ENCODE data around the gene TRDN.
"Not testable (repeated sequence)": the region's sequence is repeated elsewhere in the genome, so short reads cannot be mapped to it uniquely, and the experiment has no call there.

TRDN gene

DNA sequence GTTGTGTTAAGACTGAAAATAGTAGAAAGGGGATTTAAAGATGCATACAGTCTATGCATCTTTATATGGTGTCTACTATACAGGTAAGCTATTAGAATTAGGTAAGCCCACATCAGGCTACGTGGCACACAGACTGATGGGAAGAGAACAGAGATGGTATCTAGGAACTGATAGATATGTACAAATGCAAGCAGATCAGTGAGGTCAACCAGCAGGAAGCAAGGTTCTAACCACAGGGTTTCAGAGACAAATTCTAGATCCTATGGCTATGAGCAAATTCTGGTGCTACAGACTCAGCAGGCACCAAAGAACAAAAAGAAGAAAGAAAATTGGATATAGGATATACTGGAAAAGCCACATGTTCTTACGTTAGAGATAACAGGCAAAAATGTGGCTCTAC is 110.6 kb downstream of the TRDN start:
- DNase-seq (no peak), ATAC-seq (replicated peaks) (no peak)
- no peaks in the 10 kb centered on the region for H3K4me1 Mint-ChIP-seq
- no peaks in the 10 kb centered on the region for H3K36me3 Mint-ChIP-seq
- no peak overlapping the region for H3K4me3 Mint-ChIP-seq
- H3K27me3 Mint-ChIP-seq = no peaks in the 10 kb centered on the region
- no peak overlapping the region for H3K27ac Mint-ChIP-seq
- peaks cover 0 to 5% of the 10 kb centered on the region in 2 donors for H3K9me3 Mint-ChIP-seq

- no peak overlapping the region for H3K27ac Mint-ChIP-seq
- no peaks in the 10 kb centered on the region for H3K27me3 Mint-ChIP-seq
Observed at GRCh38 chr6:123524781-123525180, 112.0 kb downstream of the TRDN start.

GRCh38 chr6:123520217-123520616 is 116.5 kb downstream of the TRDN start:
- Mint-ChIP-seq H3K4me3 (no peak overlapping the region), H3K9me3 (peaks cover 3% of the 10 kb centered on the region in 2 donors), H3K27me3 (no peaks in the 10 kb centered on the region), H3K4me1 (no peaks in the 10 kb centered on the region), H3K36me3 (no peaks in the 10 kb centered on the region), H3K27ac (no peak overlapping the region)
- DNase-seq (no peak), ATAC-seq (replicated peaks) (no peak)

More at GRCh38 chr6:123524781-123525180, 112.0 kb downstream of the TRDN start:
- ATAC-seq (replicated peaks) (no peak), DNase-seq (no peak)
- H3K36me3 Mint-ChIP-seq = no peaks in the 10 kb centered on the region
- peaks cover 0 to 5% of the 10 kb centered on the region in 2 donors for H3K9me3 Mint-ChIP-seq
- no peak overlapping the region for H3K4me3 Mint-ChIP-seq
- H3K4me1 Mint-ChIP-seq = no peaks in the 10 kb centered on the region

DNA sequence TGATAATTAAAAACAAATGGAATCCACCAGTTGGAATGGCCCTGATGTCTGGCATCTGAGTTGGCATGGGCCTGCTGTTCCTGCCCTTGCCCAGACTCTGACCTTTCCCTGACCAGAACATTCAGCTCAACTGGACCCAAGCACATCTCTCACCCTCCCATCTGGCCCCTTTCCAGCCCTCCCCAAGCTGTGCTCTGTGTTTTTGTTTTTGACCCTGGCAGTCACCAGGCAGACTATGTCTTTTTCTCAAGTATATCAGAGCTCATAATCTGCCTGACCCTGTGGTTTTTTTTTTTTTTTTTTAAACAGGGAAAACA is 117.6 kb downstream of the TRDN start:
- H3K4me1 Mint-ChIP-seq = no peaks in the 10 kb centered on the region

DNA sequence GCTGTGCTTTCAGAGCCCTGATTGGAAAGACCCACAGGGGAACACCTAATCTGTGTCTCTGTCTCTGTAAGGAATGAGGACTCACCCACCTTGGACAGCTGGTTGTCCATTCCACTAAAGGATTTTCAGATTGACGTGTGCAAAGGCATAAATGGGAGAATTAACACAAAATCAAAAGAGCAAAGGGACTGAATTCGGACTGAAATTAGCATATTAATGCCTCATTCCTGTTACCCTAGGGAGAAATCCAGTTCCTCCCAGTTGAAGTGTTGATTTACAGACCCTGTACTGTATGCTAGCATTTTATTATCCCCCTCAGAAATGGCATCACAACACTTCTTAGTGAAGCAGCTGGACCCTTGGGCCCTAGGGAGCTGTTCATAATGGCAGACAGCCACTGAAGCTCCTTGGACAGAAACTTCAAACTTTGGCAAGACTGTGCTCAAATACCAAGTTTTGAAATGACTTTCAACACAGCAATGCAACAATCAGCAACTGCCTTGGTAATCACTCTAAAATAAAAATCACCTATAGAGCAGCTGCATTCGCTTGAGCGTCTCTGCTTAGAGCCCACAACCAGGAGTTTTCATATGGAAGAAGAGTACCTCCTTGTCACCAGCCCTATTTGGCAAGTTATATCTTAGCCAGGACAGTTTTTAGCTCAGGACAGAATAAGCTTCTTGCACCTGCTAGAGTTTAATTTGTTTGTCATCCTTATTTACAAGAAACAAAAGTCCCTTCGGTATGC is 118.1 kb downstream of the TRDN start:
- DNase-seq = no peak
- H3K9me3 Mint-ChIP-seq = peaks cover 3% of the 10 kb centered on the region in 2 donors
- ATAC-seq (replicated peaks) = no peak
- no peaks in the 10 kb centered on the region for H3K4me1 Mint-ChIP-seq
- no peak overlapping the region for H3K4me3 Mint-ChIP-seq
- H3K27me3 Mint-ChIP-seq = no peaks in the 10 kb centered on the region
- no peak overlapping the region for H3K27ac Mint-ChIP-seq
- H3K36me3 Mint-ChIP-seq = no peaks in the 10 kb centered on the region

More for the DNA sequence above, 117.6 kb downstream of the TRDN start:
- Mint-ChIP-seq H3K27me3 (no peaks in the 10 kb centered on the region), H3K36me3 (no peaks in the 10 kb centered on the region), H3K27ac (no peak overlapping the region), H3K4me3 (no peak overlapping the region), H3K9me3 (peaks cover 3% of the 10 kb centered on the region in 2 donors)
- DNase-seq = no peak
- ATAC-seq (replicated peaks) = no peak

DNA sequence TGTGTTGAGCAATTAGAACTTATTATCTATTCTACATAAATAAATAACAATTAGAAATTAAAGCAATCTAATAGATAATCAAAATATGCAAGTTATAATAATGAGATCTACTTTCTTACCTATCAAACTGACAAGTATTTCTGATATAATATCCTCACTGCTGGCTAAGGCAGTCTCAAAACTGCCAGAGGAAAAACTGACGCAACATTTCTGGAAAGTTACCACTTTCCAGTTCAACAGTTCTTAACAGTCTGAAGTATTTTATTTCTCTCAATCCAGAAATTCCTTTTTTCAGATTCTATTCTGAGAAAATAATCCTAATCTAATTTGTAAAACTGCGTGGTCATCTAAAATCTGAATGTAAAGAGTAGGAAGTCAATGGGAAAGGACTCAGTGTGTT is 121.0 kb downstream of the TRDN start:
- H3K27ac Mint-ChIP-seq = no peak overlapping the region
- no peak for ATAC-seq (replicated peaks)
- H3K27me3 Mint-ChIP-seq = no peaks in the 10 kb centered on the region

DNA sequence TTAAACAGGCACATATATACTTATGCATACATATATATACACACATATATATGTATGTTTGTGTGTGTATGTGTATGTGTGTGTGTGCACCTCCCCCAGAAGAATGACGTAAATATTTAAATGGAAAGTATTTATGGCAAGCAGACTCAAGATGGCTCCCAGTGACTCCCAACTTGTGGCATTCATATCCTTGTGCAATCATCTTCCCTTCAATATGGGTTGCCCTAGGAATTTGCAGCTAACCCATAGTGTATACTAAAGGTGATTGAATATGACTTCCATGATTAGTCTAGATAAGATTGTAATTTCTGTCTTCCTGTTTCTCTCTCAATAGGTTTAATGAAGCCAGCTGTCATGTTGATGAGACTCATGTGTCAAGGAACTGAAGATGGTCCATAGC is 127.6 kb downstream of the TRDN start:
- Mint-ChIP-seq H3K27ac (no peak overlapping the region), H3K36me3 (no peaks in the 10 kb centered on the region), H3K4me1 (no peaks in the 10 kb centered on the region), H3K9me3 (no peaks in the 10 kb centered on the region), H3K27me3 (no peaks in the 10 kb centered on the region), H3K4me3 (no peak overlapping the region)
- no peak for ATAC-seq (replicated peaks)
- DNase-seq = no peak

More for the DNA sequence above, 121.0 kb downstream of the TRDN start:
- Mint-ChIP-seq H3K9me3 (peaks cover 0 to 3% of the 10 kb centered on the region in 2 donors), H3K36me3 (no peaks in the 10 kb centered on the region), H3K4me1 (no peaks in the 10 kb centered on the region), H3K4me3 (no peak overlapping the region)
- DNase-seq = no peak

DNA sequence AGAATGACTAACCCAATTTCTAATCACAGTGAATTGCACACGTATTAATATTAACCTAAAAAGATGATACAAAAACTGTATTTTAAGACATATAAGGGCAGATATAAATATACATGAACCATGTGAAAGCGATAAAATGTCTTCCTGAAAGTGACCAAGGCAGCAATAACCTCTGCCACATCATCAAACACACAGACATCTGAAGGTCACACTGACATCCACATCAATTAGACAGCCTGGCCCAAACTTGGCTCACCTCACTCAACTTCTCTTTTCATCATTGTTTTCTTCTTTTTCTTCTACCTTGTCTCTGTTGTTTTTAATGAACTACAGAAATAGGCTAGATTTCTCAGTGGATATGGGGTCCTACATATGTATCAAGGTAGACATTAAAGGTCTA is 128.5 kb downstream of the TRDN start:
- H3K27me3 Mint-ChIP-seq = no peaks in the 10 kb centered on the region
- DNase-seq = no peak
- no peak overlapping the region for H3K4me3 Mint-ChIP-seq
- H3K36me3 Mint-ChIP-seq = no peaks in the 10 kb centered on the region
- H3K9me3 Mint-ChIP-seq = no peaks in the 10 kb centered on the region
- no peak overlapping the region for H3K27ac Mint-ChIP-seq
- H3K4me1 Mint-ChIP-seq = no peaks in the 10 kb centered on the region
- no peak for ATAC-seq (replicated peaks)

- Mint-ChIP-seq H3K27me3 (no peaks in the 10 kb centered on the region), H3K4me1 (no peaks in the 10 kb centered on the region)
Observed at GRCh38 chr6:123507582-123507981, 129.2 kb downstream of the TRDN start.

DNA sequence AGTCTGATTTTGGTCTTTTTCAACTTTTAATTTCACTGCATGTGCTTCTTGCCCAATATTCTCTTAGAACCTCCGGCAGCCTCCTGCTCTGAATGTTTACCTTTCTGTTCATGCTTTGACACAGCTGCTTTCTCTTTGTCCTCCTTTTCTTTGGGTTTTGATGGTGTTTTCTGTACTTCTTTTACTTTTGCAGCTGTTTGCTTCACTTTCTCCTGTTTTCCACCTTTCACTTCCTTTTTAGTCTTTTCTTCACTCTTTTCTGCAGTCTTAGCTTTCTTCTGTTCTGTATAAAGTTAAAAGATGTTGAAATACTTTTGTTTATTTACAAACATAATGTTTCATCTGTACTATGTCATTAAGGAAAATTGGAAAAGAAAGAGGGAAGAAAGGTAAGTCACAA is 133.1 kb downstream of the TRDN start:
- no peaks in the 10 kb centered on the region for H3K4me1 Mint-ChIP-seq
- ATAC-seq (replicated peaks) (no peak), DNase-seq (no peak)
- no peak overlapping the region for H3K27ac Mint-ChIP-seq
- H3K27me3 Mint-ChIP-seq = no peaks in the 10 kb centered on the region
- no peak overlapping the region for H3K4me3 Mint-ChIP-seq
- H3K36me3 Mint-ChIP-seq = no peaks in the 10 kb centered on the region
- H3K9me3 Mint-ChIP-seq = no peaks in the 10 kb centered on the region

More at GRCh38 chr6:123507582-123507981, 129.2 kb downstream of the TRDN start:
- H3K9me3 Mint-ChIP-seq = no peaks in the 10 kb centered on the region
- DNase-seq (no peak), ATAC-seq (replicated peaks) (no peak)
- no peak overlapping the region for H3K4me3 Mint-ChIP-seq
- H3K27ac Mint-ChIP-seq = no peak overlapping the region
- no peaks in the 10 kb centered on the region for H3K36me3 Mint-ChIP-seq

- H3K27ac Mint-ChIP-seq = no peak overlapping the region
- no peaks in the 10 kb centered on the region for H3K27me3 Mint-ChIP-seq
- no peaks in the 10 kb centered on the region for H3K4me1 Mint-ChIP-seq
- ATAC-seq (replicated peaks) (no peak), DNase-seq (no peak)
- no peaks in the 10 kb centered on the region for H3K36me3 Mint-ChIP-seq
- no peak overlapping the region for H3K4me3 Mint-ChIP-seq
- H3K9me3 Mint-ChIP-seq = no peaks in the 10 kb centered on the region
Observed at GRCh38 chr6:123497025-123497424, 139.7 kb downstream of the TRDN start.

DNA sequence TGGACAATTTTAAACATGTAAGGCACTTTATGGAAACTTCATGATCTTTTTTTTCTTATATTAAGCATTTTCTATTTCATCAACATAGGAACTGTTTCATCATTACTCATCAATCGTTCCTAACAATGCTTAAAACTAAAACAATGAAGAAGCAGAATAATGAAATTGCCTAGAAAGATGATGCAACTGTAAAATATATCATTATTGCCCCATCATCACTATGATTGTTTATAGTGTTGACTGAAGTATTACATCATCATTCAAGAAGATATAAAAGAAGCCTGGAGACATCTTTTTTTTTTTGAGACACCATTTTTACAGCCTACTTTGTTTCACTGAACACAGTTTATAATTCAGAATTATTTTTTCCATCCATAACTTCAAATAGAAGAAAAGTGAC is 147.2 kb downstream of the TRDN start:
- DNase-seq (no peak), ATAC-seq (replicated peaks) (no peak)
- no peak overlapping the region for H3K4me3 Mint-ChIP-seq
- H3K27ac Mint-ChIP-seq = no peak overlapping the region
- H3K36me3 Mint-ChIP-seq = no peaks in the 10 kb centered on the region
- H3K4me1 Mint-ChIP-seq = no peaks in the 10 kb centered on the region
- H3K9me3 Mint-ChIP-seq = peaks cover 0 to 5% of the 10 kb centered on the region in 2 donors
- no peaks in the 10 kb centered on the region for H3K27me3 Mint-ChIP-seq

DNA sequence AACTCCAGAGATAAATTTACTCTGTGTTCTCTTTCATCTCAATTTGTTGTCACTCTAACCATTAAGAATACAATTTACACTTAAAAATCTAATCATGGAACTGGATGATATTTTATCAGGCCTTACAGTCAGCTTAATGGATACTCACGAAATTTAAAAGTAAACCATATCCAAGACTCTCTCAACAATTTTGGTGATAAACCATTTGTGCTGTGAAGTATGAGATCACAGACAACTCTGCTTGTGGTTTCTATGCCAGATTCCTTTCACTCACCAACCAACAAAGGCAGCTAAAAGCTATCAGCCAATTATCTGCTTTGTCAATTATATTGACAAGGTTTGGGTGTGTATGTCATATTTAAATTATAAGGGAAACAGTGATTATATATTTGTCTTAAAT is 155.8 kb downstream of the TRDN start:
- no peak for DNase-seq
- Mint-ChIP-seq H3K27me3 (no peaks in the 10 kb centered on the region), H3K27ac (no peak overlapping the region), H3K9me3 (no peaks in the 10 kb centered on the region), H3K4me3 (no peak overlapping the region), H3K4me1 (no peaks in the 10 kb centered on the region), H3K36me3 (no peaks in the 10 kb centered on the region)
- no peak for ATAC-seq (replicated peaks)

DNA sequence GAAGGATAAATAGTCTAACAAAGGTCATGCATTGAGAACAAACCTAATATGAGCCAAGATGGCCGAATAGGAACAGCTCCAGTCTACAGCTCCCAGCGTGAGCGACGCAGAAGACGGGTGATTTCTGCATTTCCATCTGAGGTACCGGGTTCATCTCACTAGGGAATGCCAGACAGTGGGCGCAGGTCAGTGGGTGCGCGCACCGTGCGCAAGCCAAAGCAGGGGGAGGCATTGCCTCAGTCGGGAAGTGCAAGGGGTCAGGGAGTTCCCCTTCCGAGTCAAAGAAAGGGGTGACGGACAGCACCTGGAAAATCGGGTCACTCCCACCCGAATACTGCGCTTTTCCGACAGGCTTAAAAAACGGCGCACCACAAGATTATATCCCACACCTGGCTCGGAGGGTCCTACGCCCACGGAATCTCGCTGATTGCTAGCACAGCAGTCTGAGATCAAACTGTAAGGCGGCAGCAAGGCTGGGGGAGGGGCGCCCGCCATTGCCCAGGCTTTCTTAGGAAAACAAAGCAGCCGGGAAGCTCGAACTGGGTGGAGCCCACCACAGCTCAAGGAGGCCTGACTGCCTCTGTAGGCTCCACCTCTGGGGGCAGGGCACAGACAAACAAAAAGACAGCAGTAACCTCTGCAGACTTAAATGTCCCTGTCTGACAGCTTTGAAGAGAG is 164.6 kb downstream of the TRDN start:
- H3K27me3 Mint-ChIP-seq; H3K4me3 Mint-ChIP-seq; H3K4me1 Mint-ChIP-seq; DNase-seq; H3K27ac Mint-ChIP-seq; H3K36me3 Mint-ChIP-seq; ATAC-seq (replicated peaks): not testable (repeated sequence)
- peaks cover 7 to 11% of the 10 kb centered on the region in 2 donors for H3K9me3 Mint-ChIP-seq

GRCh38 chr6:123467392-123467791 is 169.4 kb downstream of the TRDN start:
- DNase-seq = no peak
- H3K4me1 Mint-ChIP-seq = no peaks in the 10 kb centered on the region

More at GRCh38 chr6:123467392-123467791, 169.4 kb downstream of the TRDN start:
- no peak overlapping the region for H3K4me3 Mint-ChIP-seq
- ATAC-seq (replicated peaks) = no peak
- no peak overlapping the region for H3K27ac Mint-ChIP-seq
- H3K27me3 Mint-ChIP-seq = no peaks in the 10 kb centered on the region
- H3K36me3 Mint-ChIP-seq = no peaks in the 10 kb centered on the region
- H3K9me3 Mint-ChIP-seq = peaks cover 7 to 11% of the 10 kb centered on the region in 2 donors
